CD4-positive, alpha-beta memory T cell (primary cell): ENCODE results near the gene GMDS. TPM values are rescaled to one million over a fixed set of nuclear protein-coding genes. Genes with fewer than 3 reads are reported as not detected.

ENCODE experiments used
- CTCF ChIA-PET: fragments of 350-600 bp; sonication (Branson Sonifier 250); formaldehyde crosslinking; loops from one replicate; lab custom pipeline; 2021; ENCODE audit warnings: inconsistent platforms; ENCODE audit not compliant: partially characterized antibody; lab: Charles Lee
- POLR2A ChIA-PET: fragments of 350-600 bp; sonication (Branson Sonifier 250); formaldehyde crosslinking; loops from one replicate; lab custom pipeline; 2021; ENCODE audit not compliant: partially characterized antibody; lab: Charles Lee
- DNase-seq, 5 donors: peaks; one replicate each; pipeline versions ENCODE4 v3.0.0 to v3.0.0-alpha.2; 2020 to 2022; ENCODE audit warnings: mixed read lengths in 1 of 5
- H3K27ac ChIP-seq: one replicate; pipeline ENCODE4 v1.7.0; 2013; ENCODE audit warnings: low read depth, low read length
- H3K27me3 ChIP-seq: 2 replicates; pipeline ENCODE4 v1.7.0; 2013; ENCODE audit warnings: mild to moderate bottlenecking, low read length, moderate library complexity; ENCODE audit not compliant: insufficient read depth
- H3K36me3 ChIP-seq: 2 replicates; pipeline ENCODE4 v1.7.0; 2013; ENCODE audit warnings: mild to moderate bottlenecking, low read length, moderate library complexity; ENCODE audit not compliant: insufficient read depth
- H3K4me1 ChIP-seq: 2 replicates; pipeline ENCODE4 v1.7.0; 2013; ENCODE audit warnings: mild to moderate bottlenecking, low read length, moderate library complexity; ENCODE audit not compliant: insufficient read depth
- H3K4me3 ChIP-seq, 2 donors: one replicate each; pipeline ENCODE4 v1.7.0; 2013; ENCODE audit warnings: low read length in 2 of 2, mild to moderate bottlenecking in 1 of 2
- H3K9me3 ChIP-seq, 2 donors: one replicate each; pipeline ENCODE4 v1.7.0; 2013; ENCODE audit warnings: low read length in 2 of 2, control low read depth in 1 of 2; ENCODE audit not compliant: control insufficient read depth in 1 of 2
- H3K27ac Mint-ChIP-seq, 7 donors: one replicate each; pipeline ENCODE4 v1.8.0; 2020 to 2021; ENCODE audit warnings: mixed read lengths in 7 of 7, mild to moderate bottlenecking in 6 of 7, inconsistent platforms in 3 of 7, moderate library complexity in 3 of 7
- H3K27me3 Mint-ChIP-seq, 2 donors: one replicate each; pipeline ENCODE4 v1.8.0; 2020 to 2021; ENCODE audit warnings: mixed read lengths in 2 of 2
- H3K36me3 Mint-ChIP-seq, 2 donors: one replicate each; pipeline ENCODE4 v1.8.0; 2020 to 2021; ENCODE audit warnings: mixed read lengths in 2 of 2, inconsistent platforms in 1 of 2, mild to moderate bottlenecking in 1 of 2
- H3K4me1 Mint-ChIP-seq, 4 donors: one replicate each; pipeline ENCODE4 v1.8.0; 2020 to 2021; ENCODE audit warnings: mixed read lengths in 4 of 4, mild to moderate bottlenecking in 1 of 4
- H3K4me3 Mint-ChIP-seq, 8 donors: one replicate each; pipeline ENCODE4 v1.8.0; 2020 to 2021; ENCODE audit warnings: mixed read lengths in 8 of 8, mild to moderate bottlenecking in 7 of 8, moderate library complexity in 6 of 8, inconsistent platforms in 3 of 8
- H3K9me3 Mint-ChIP-seq, 8 donors: one replicate each; pipeline ENCODE4 v1.8.0; 2020 to 2021; ENCODE audit warnings: mixed read lengths in 8 of 8, mild to moderate bottlenecking in 5 of 8, inconsistent platforms in 3 of 8, moderate library complexity in 1 of 8
- intact Hi-C: fragments of 100-400 bp; cut with micrococcal nuclease; formaldehyde crosslinking; loops from one replicate; pipeline ENCODE4 v1.15.1; 2023
- polyA plus RNA-seq, 2 donors: library from polyadenylated mRNA; unstranded; fragments of 300-500 nt; fragmentation: Illumina TruSeq; gene quantifications; one replicate each; pipeline ENCODE4 v1.2.3, GENCODE V29; 2021
- total RNA-seq, 2 experiments: library from RNA; stranded (reverse); gene quantifications; one replicate each; pipeline ENCODE4 v1.2.3, GENCODE V29; 2021

The GMDS gene
- total and polyA plus RNA-seq, 4 experiments from 2014 or later, result 12.1 to 24.0 (median 15.2) TPM

DNA sequence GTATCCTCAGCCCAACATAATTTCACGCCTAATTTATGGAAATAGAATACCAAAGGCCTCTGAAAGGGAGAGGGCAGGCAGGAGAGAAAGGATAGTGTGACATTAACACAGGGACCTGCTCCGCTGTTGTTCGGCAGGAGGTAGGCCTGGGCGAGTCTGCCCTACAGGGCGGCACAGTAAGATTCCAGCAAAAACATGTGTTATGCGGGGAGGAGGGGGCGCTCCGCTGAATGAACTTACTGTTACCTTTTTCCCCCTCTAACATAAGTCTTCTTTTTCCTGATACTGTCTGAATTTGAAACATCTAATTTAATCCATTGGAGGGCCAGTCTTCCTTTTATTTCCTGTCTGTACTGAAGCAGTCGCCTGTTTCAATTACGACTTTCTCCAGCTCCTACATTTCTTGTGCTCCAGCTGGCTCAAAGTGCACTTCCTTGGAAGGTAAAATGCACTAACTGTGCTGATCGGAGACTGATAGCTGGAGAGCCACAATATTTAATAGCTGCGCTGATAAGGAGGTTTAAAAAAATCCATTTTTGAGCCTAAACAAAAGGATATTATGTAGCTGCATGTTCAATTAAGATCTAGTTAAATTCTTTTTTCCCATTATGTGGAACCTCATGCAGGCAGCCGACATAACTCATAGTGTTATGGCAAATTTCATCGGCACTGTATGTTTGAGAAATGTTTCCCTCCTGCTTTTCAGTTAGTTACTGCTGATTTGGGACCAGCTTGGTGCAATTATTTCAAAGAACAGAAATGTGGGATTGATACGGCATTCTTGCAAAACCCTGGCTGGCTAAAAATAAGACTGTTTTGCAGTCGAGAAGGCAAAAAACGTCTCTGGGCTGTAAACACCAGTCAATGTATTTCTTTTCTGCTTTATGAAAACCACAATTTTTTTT, 442.7 kb downstream of the GMDS start:
- no peak overlapping the region for H3K27ac ChIP-seq
- H3K36me3 Mint-ChIP-seq, result no peaks in the 10 kb centered on the region
- no peaks in the 10 kb centered on the region for H3K27me3 ChIP-seq
- H3K27ac Mint-ChIP-seq, result no peak overlapping the region
- H3K27me3 Mint-ChIP-seq, result no peaks in the 10 kb centered on the region
- no peaks in the 10 kb centered on the region for H3K4me1 ChIP-seq
- no peaks in the 10 kb centered on the region for H3K9me3 ChIP-seq
- ChIA-PET POLR2A (no interaction called here), CTCF (no interaction called here)
- H3K4me3 ChIP-seq, result no peak overlapping the region
- no peaks in the 10 kb centered on the region for H3K4me1 Mint-ChIP-seq
- H3K4me3 Mint-ChIP-seq, result no peak overlapping the region
- intact Hi-C loops, result no loop called here
- DNase-seq, result no peak
- no peaks in the 10 kb centered on the region for H3K9me3 Mint-ChIP-seq
- H3K36me3 ChIP-seq, result no peaks in the 10 kb centered on the region

GRCh38 chr6:1801401-1801800, 444.0 kb downstream of the GMDS start:
- no peaks in the 10 kb centered on the region for H3K9me3 ChIP-seq
- no peaks in the 10 kb centered on the region for H3K27me3 Mint-ChIP-seq
- H3K4me3 Mint-ChIP-seq, result no peak overlapping the region
- intact Hi-C loops, result no loop called here
- DNase-seq, result no peak
- H3K36me3 ChIP-seq, result no peaks in the 10 kb centered on the region
- H3K4me1 Mint-ChIP-seq, result no peaks in the 10 kb centered on the region
- no peak overlapping the region for H3K4me3 ChIP-seq
- H3K4me1 ChIP-seq, result no peaks in the 10 kb centered on the region
- ChIA-PET POLR2A (no interaction called here), CTCF (no interaction called here)
- H3K27me3 ChIP-seq, result no peaks in the 10 kb centered on the region
- no peaks in the 10 kb centered on the region for H3K36me3 Mint-ChIP-seq
- H3K9me3 Mint-ChIP-seq, result no peaks in the 10 kb centered on the region
- H3K27ac ChIP-seq, result no peak overlapping the region
- H3K27ac Mint-ChIP-seq, result no peak overlapping the region

GRCh38 chr6:1800845-1801244, 444.6 kb downstream of the GMDS start:
- intact Hi-C loops, result no loop called here
- no peak overlapping the region for H3K27ac ChIP-seq
- ChIA-PET CTCF (no interaction called here), POLR2A (no interaction called here)
- no peak overlapping the region for H3K4me3 ChIP-seq
- Mint-ChIP-seq H3K9me3 (no peaks in the 10 kb centered on the region), H3K36me3 (no peaks in the 10 kb centered on the region), H3K4me3 (no peak overlapping the region), H3K4me1 (no peaks in the 10 kb centered on the region), H3K27ac (no peak overlapping the region), H3K27me3 (no peaks in the 10 kb centered on the region)
- no peaks in the 10 kb centered on the region for H3K9me3 ChIP-seq
- DNase-seq, result no peak
- H3K27me3 ChIP-seq, result no peaks in the 10 kb centered on the region
- H3K4me1 ChIP-seq, result no peaks in the 10 kb centered on the region
- no peaks in the 10 kb centered on the region for H3K36me3 ChIP-seq

DNA sequence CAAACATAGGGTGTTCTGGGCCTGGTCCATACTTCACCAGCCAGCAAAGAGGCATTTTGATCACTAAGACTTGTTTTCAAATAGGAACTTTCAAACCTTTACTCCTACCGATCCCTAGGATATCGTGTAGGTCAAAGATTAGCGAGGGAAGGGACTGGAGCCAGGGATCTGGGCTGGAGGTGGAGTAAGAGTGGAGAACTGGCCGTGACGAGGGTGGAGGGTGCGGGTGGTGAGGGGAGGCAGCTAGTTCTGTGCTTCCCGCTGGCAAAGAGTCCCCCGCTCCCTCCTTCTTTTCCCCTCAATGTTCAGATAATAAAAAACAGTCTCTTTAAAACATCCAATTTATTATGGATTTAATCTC, 446.5 kb downstream of the GMDS start:
- Mint-ChIP-seq H3K36me3 (no peaks in the 10 kb centered on the region), H3K4me1 (no peaks in the 10 kb centered on the region), H3K4me3 (no peak overlapping the region), H3K27me3 (no peaks in the 10 kb centered on the region), H3K27ac (no peak overlapping the region), H3K9me3 (no peaks in the 10 kb centered on the region)
- H3K27ac ChIP-seq, result no peak overlapping the region
- ChIA-PET CTCF (no interaction called here), POLR2A (no interaction called here)
- no peaks in the 10 kb centered on the region for H3K36me3 ChIP-seq
- no peaks in the 10 kb centered on the region for H3K9me3 ChIP-seq
- no peak overlapping the region for H3K4me3 ChIP-seq
- H3K4me1 ChIP-seq, result no peaks in the 10 kb centered on the region
- intact Hi-C loops, result no loop called here
- H3K27me3 ChIP-seq, result no peaks in the 10 kb centered on the region
- no peak for DNase-seq

DNA sequence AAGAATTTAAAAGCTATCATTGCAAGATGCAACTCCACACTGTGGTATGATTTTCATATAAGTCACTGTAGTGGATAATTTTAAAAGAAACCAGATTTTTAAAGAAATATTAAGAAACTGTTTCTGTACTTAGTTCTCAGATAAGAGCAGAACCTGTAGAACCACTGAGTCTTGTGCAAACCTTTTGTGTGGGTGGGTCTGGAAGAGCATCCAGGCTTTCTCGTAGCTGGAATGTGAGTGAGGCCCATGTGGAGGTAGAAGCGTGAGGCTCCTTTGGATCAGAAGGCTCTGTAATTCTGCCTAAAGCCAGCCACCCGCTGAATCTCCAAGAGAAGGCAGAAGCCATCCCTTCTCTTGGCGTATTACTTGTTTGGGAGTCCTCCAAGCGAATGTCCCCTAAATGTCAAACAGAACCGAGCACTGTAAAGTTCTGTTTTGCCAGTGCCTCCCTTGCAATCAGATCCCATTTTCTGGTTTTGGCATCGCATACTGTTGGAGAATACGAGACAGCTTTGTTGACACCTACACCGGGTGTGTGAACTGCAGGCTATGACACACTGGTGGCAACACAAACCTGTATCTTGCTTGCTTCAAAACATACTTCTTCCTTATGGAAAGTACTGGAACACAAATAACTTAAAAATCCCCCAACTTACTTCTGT, 447.0 kb downstream of the GMDS start:
- ChIA-PET POLR2A (no interaction called here), CTCF (no interaction called here)
- Mint-ChIP-seq H3K27me3 (no peaks in the 10 kb centered on the region), H3K36me3 (no peaks in the 10 kb centered on the region), H3K27ac (no peak overlapping the region), H3K4me3 (no peak overlapping the region), H3K4me1 (no peaks in the 10 kb centered on the region), H3K9me3 (peaks cover 0 to 2% (median 0%) of the 10 kb centered on the region in 8 donors)
- H3K4me3 ChIP-seq, result no peak overlapping the region
- H3K4me1 ChIP-seq, result no peaks in the 10 kb centered on the region
- H3K27ac ChIP-seq, result no peak overlapping the region
- DNase-seq, result no peak
- no peaks in the 10 kb centered on the region for H3K36me3 ChIP-seq
- H3K27me3 ChIP-seq, result no peaks in the 10 kb centered on the region
- no peaks in the 10 kb centered on the region for H3K9me3 ChIP-seq
- intact Hi-C loops, result no loop called here

- ChIA-PET CTCF (no interaction called here), POLR2A (no interaction called here)
- no peak overlapping the region for H3K4me3 Mint-ChIP-seq
- no peaks in the 10 kb centered on the region for H3K4me1 Mint-ChIP-seq
- DNase-seq, result no peak
- Histone ChIP-seq H3K4me3 (no peak overlapping the region), H3K27me3 (no peaks in the 10 kb centered on the region), H3K36me3 (no peaks in the 10 kb centered on the region), H3K27ac (no peak overlapping the region), H3K9me3 (no peaks in the 10 kb centered on the region), H3K4me1 (no peaks in the 10 kb centered on the region)
- H3K9me3 Mint-ChIP-seq, result peaks cover 0 to 2% (median 0%) of the 10 kb centered on the region in 8 donors
- intact Hi-C loops, result no loop called here
- no peak overlapping the region for H3K27ac Mint-ChIP-seq
- no peaks in the 10 kb centered on the region for H3K36me3 Mint-ChIP-seq
- H3K27me3 Mint-ChIP-seq, result no peaks in the 10 kb centered on the region
These were observed 447.6 kb downstream of the GMDS start for GRCh38 chr6:1797801-1798200.

GRCh38 chr6:1796706-1797529, 448.5 kb downstream of the GMDS start:
- H3K4me1 Mint-ChIP-seq, result no peaks in the 10 kb centered on the region
- H3K4me3 Mint-ChIP-seq, result no peak overlapping the region
- H3K27me3 Mint-ChIP-seq, result no peaks in the 10 kb centered on the region
- POLR2A ChIA-PET, result no interaction called here
- no peaks in the 10 kb centered on the region for H3K4me1 ChIP-seq
- no peaks in the 10 kb centered on the region for H3K36me3 ChIP-seq
- CTCF ChIA-PET, result no interaction called here
- H3K27ac Mint-ChIP-seq, result peak overlapping the region in 1 of 7 donors; percentile 71
- no peak overlapping the region for H3K27ac ChIP-seq
- intact Hi-C loops, result no loop called here
- no peak for DNase-seq
- H3K9me3 Mint-ChIP-seq, result peaks cover 0 to 2% (median 0%) of the 10 kb centered on the region in 8 donors
- H3K9me3 ChIP-seq, result no peaks in the 10 kb centered on the region
- no peaks in the 10 kb centered on the region for H3K27me3 ChIP-seq
- H3K36me3 Mint-ChIP-seq, result no peaks in the 10 kb centered on the region
- no peak overlapping the region for H3K4me3 ChIP-seq
